MM.1S (cell line): ENCODE data around the gene KRTAP20-3.

Experiments
- DNase-seq: peaks from one replicate; pipeline ENCODE4 v3.0.0-alpha.2; 2015
- H2AFZ ChIP-seq: fragments of 300-600 bp; sonication (generic); 2 replicates; pipeline ENCODE4 v1.6.0; 2016; ENCODE audit warnings: antibody characterized with exemption, low read length
- H3F3A ChIP-seq: fragments of 300-600 bp; sonication (generic); 2 replicates; pipeline ENCODE4 v1.6.1; 2016; ENCODE audit warnings: mild to moderate bottlenecking, antibody characterized with exemption, low read length, moderate library complexity, mixed read lengths; ENCODE audit not compliant: insufficient read depth
- H3K27ac ChIP-seq: fragments of 300-600 bp; sonication (generic); 2 replicates; pipeline ENCODE4 v1.5.1; 2016; ENCODE audit warnings: mild to moderate bottlenecking, low read length
- H3K27me3 ChIP-seq: fragments of 300-600 bp; sonication (generic); replicated peaks from 2 replicates; pipeline ENCODE4 v1.6.0; 2016; ENCODE audit warnings: low read length; ENCODE audit not compliant: insufficient read depth
- H3K36me3 ChIP-seq: fragments of 300-600 bp; sonication (generic); replicated peaks from 2 replicates; pipeline ENCODE4 v1.6.1; 2016; ENCODE audit warnings: mild to moderate bottlenecking, low read length, mixed read lengths; ENCODE audit not compliant: insufficient read depth
- H3K4me1 ChIP-seq: fragments of 300-600 bp; sonication (generic); 2 replicates; pipeline ENCODE4 v1.6.1; 2016; ENCODE audit warnings: low read length, mixed read lengths
- H3K4me2 ChIP-seq: fragments of 300-600 bp; sonication (generic); 2 replicates; pipeline ENCODE4 v1.6.0; 2016; ENCODE audit warnings: low read depth, low read length
- H3K4me3 ChIP-seq: fragments of 300-600 bp; sonication (generic); 2 replicates; pipeline ENCODE4 v1.5.1; 2016; ENCODE audit warnings: low read length, mixed read lengths
- H3K79me2 ChIP-seq: fragments of 300-600 bp; sonication (generic); 2 replicates; pipeline ENCODE4 v1.6.1; 2016; ENCODE audit warnings: mixed run types, low read length, mixed read lengths
- H3K9ac ChIP-seq: fragments of 300-600 bp; sonication (generic); 2 replicates; pipeline ENCODE4 v1.6.1; 2016; ENCODE audit warnings: low read length, mixed read lengths
- H3K9me2 ChIP-seq: fragments of 300-600 bp; sonication (generic); replicated peaks from 2 replicates; pipeline ENCODE4 v1.6.1; 2016; ENCODE audit warnings: mild to moderate bottlenecking, low read length, mixed read lengths; ENCODE audit not compliant: insufficient read depth
- H3K9me3 ChIP-seq: fragments of 300-600 bp; sonication (generic); replicated peaks from 2 replicates; pipeline ENCODE4 v1.6.1; 2016; ENCODE audit warnings: mild to moderate bottlenecking, low read length, mixed read lengths; ENCODE audit not compliant: insufficient read depth
- H4K20me1 ChIP-seq: fragments of 300-600 bp; sonication (generic); 2 replicates; pipeline ENCODE4 v1.6.1; 2016; ENCODE audit warnings: mild to moderate bottlenecking, low read length, moderate library complexity, mixed read lengths; ENCODE audit not compliant: insufficient read depth
- CTCF ChIP-seq: fragments of 300-600 bp; sonication (generic); IDR thresholded peaks from 2 replicates; pipeline ENCODE4 v1.5.1; 2016; ENCODE audit warnings: antibody characterized with exemption, low read length, mixed read lengths
- EZH2 ChIP-seq: fragments of 300-600 bp; sonication (generic); optimal IDR thresholded peaks from 2 replicates; pipeline ENCODE3; 2017; ENCODE audit warnings: low read depth, mild to moderate bottlenecking, antibody characterized with exemption, low read length, mixed read lengths
- EZH2phosphoT487 ChIP-seq: fragments of 300-600 bp; sonication (generic); IDR thresholded peaks from 2 replicates; pipeline ENCODE4 v1.6.1; 2018; ENCODE audit warnings: antibody characterized with exemption, low read length

KRTAP20-3 gene

GRCh38 chr21:30628109-30628508, 14.6 kb upstream of the KRTAP20-3 start:
- Histone ChIP-seq H3K27me3 (no peaks in the 10 kb centered on the region), H3K79me2 (no peaks in the 10 kb centered on the region), H3F3A (no peaks in the 10 kb centered on the region), H4K20me1 (no peaks in the 10 kb centered on the region), H2AFZ (no peak overlapping the region), H3K36me3 (no peaks in the 10 kb centered on the region), H3K9ac (no peak overlapping the region), H3K27ac (no peak overlapping the region), H3K4me2 (no peak overlapping the region), H3K9me3 (no peaks in the 10 kb centered on the region), H3K4me1 (no peaks in the 10 kb centered on the region), H3K9me2 (no peaks in the 10 kb centered on the region), H3K4me3 (no peak overlapping the region)
- no peak for DNase-seq
- no peak for TF ChIP-seq EZH2
- TF ChIP-seq EZH2phosphoT487 = no peak
- TF ChIP-seq CTCF = no peak

GRCh38 chr21:30629200-30629599, 13.5 kb upstream of the KRTAP20-3 start:
- no peaks in the 10 kb centered on the region for H3K36me3 ChIP-seq
- no peaks in the 10 kb centered on the region for H3K79me2 ChIP-seq
- no peaks in the 10 kb centered on the region for H4K20me1 ChIP-seq
- H3F3A ChIP-seq = no peaks in the 10 kb centered on the region
- no peak overlapping the region for H3K4me2 ChIP-seq
- DNase-seq = no peak
- no peak overlapping the region for H3K4me3 ChIP-seq
- no peak overlapping the region for H3K9ac ChIP-seq
- H3K9me2 ChIP-seq = no peaks in the 10 kb centered on the region
- H3K9me3 ChIP-seq = no peaks in the 10 kb centered on the region
- TF ChIP-seq CTCF = no peak
- no peak for TF ChIP-seq EZH2phosphoT487
- TF ChIP-seq EZH2 = no peak
- H3K4me1 ChIP-seq = no peaks in the 10 kb centered on the region
- H3K27ac ChIP-seq = no peak overlapping the region
- no peak overlapping the region for H2AFZ ChIP-seq
- H3K27me3 ChIP-seq = no peaks in the 10 kb centered on the region

GRCh38 chr21:30634906-30635305, 7.8 kb upstream of the KRTAP20-3 start, which contains the start of gene KRTAP20-2:
Gene KRTAP20-2 (plus strand): TSS chr21:30635206. CDS start chr21:30635264, 58 bp downstream.
- H3K4me3 ChIP-seq = no peak within 1 kb of the TSS
- no peaks in the 10 kb centered on the region for H3K9me2 ChIP-seq
- H3F3A ChIP-seq = no peaks in the 10 kb centered on the region
- no peaks in the 10 kb centered on the region for H3K4me1 ChIP-seq
- TF ChIP-seq EZH2phosphoT487 = no peak
- no peak for TF ChIP-seq CTCF
- TF ChIP-seq EZH2 = no peak
- H3K9ac ChIP-seq = no peak within 1 kb of the TSS
- H3K27me3 ChIP-seq = no peaks in the 10 kb centered on the region
- no peak within 1 kb of the TSS for H2AFZ ChIP-seq
- no peak for DNase-seq
- no peaks in the 10 kb centered on the region for H4K20me1 ChIP-seq
- no peak within 1 kb of the TSS for H3K27ac ChIP-seq
- H3K36me3 ChIP-seq = no peaks in the 10 kb centered on the region
- no peaks in the 10 kb centered on the region for H3K9me3 ChIP-seq
- H3K4me2 ChIP-seq = no peak within 1 kb of the TSS
- H3K79me2 ChIP-seq = no peaks in the 10 kb centered on the region
